Activated CD8-positive, alpha-beta T cell treated with anti-CD3 and anti-CD28 coated beads for 36 hours (primary cell): ENCODE results near the gene SLC26A8. TPM values are rescaled to one million over a fixed set of nuclear protein-coding genes. Genes with fewer than 3 reads are reported as not detected.

Source experiments
- ATAC-seq: fragments of 200-7000 bp; cut with Tn5 transposase; one replicate; pipeline ENCODE4 v1.10.0; 2021; ENCODE audit warnings: mild to moderate bottlenecking, moderate library complexity
- CTCF ChIA-PET: fragments of 350-600 bp; sonication (Branson Sonifier 250); formaldehyde crosslinking; loops from one replicate; lab custom pipeline; 2021; ENCODE audit warnings: antibody characterized with exemption; lab: Charles Lee
- POLR2A ChIA-PET: fragments of 350-600 bp; sonication (Branson Sonifier 250); formaldehyde crosslinking; loops from one replicate; lab custom pipeline; 2021; ENCODE audit warnings: antibody characterized with exemption; lab: Charles Lee
- DNase-seq: peaks from one replicate; pipeline ENCODE4 v3.0.0-alpha.2; 2020
- H3K27ac Mint-ChIP-seq: one replicate; pipeline ENCODE4 v1.8.0; 2021; ENCODE audit warnings: mild to moderate bottlenecking, mixed read lengths
- H3K27me3 Mint-ChIP-seq: one replicate; pipeline ENCODE4 v1.8.0; 2021; ENCODE audit warnings: mixed read lengths
- H3K36me3 Mint-ChIP-seq: one replicate; pipeline ENCODE4 v1.8.0; 2021; ENCODE audit warnings: low read depth, mixed read lengths
- H3K4me1 Mint-ChIP-seq: one replicate; pipeline ENCODE4 v1.8.0; 2021; ENCODE audit warnings: low read depth, mixed read lengths
- H3K4me3 Mint-ChIP-seq: one replicate; pipeline ENCODE4 v1.8.0; 2021; ENCODE audit warnings: mild to moderate bottlenecking, moderate library complexity, mixed read lengths
- H3K9me3 Mint-ChIP-seq: one replicate; pipeline ENCODE4 v1.8.0; 2021; ENCODE audit warnings: mixed read lengths
- intact Hi-C: fragments of 100-400 bp; cut with micrococcal nuclease; formaldehyde crosslinking; loops from one replicate; pipeline ENCODE4 v1.10.0; 2022
- total RNA-seq, 2 experiments: library from RNA; stranded (reverse); gene quantifications; one replicate each; pipeline ENCODE4 v1.2.3, GENCODE V29; 2021
- TF ChIP-seq, protein P1 (sequence below): fragments of 200-600 bp; IDR thresholded peaks from one replicate; pipeline ENCODE4 v1.8.0; 2022; ENCODE audit warnings: antibody characterized with exemption, mild to moderate bottlenecking

SLC26A8 gene
- total RNA-seq, 2 experiments from 2014 or later: not detected

DNA sequence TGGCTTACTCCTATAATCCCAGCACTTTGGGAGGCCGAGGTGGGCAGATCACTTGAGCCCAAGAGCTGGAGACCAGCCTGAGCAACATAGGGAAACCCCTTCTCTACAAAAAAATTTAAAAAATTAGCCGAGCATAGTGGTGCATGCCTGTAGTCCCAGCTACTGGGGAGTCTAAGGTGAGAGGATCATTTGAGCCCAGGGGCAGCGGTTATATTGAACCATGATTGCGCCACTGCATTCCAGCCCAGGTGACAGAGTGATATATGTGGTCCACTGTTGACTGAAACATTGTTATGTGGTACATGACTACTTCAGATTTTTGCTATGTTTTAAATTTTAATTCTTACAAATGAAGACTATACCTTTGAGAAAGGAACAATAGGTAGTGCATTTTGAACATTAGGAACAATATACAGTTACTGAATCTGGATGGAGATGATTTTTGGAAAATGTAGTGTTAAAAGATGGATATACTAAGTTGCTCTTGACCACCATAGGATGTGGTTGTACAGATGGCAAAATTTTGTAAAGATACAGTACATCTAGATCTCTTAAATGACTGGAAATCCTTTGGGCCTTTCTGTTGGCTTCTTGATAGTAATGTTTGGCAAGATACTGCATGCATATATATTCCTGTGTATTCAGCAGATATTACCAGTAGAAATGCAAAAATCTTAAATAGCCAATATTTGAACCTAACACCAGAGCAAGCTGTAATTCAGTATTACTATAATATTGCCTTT is 39.0 kb upstream of the SLC26A8 start:
- POLR2A ChIA-PET: no interaction called here
- CTCF ChIA-PET: no interaction called here
- TF ChIP-seq, protein P1, sequence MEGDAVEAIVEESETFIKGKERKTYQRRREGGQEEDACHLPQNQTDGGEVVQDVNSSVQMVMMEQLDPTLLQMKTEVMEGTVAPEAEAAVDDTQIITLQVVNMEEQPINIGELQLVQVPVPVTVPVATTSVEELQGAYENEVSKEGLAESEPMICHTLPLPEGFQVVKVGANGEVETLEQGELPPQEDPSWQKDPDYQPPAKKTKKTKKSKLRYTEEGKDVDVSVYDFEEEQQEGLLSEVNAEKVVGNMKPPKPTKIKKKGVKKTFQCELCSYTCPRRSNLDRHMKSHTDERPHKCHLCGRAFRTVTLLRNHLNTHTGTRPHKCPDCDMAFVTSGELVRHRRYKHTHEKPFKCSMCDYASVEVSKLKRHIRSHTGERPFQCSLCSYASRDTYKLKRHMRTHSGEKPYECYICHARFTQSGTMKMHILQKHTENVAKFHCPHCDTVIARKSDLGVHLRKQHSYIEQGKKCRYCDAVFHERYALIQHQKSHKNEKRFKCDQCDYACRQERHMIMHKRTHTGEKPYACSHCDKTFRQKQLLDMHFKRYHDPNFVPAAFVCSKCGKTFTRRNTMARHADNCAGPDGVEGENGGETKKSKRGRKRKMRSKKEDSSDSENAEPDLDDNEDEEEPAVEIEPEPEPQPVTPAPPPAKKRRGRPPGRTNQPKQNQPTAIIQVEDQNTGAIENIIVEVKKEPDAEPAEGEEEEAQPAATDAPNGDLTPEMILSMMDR: no peak

DNA sequence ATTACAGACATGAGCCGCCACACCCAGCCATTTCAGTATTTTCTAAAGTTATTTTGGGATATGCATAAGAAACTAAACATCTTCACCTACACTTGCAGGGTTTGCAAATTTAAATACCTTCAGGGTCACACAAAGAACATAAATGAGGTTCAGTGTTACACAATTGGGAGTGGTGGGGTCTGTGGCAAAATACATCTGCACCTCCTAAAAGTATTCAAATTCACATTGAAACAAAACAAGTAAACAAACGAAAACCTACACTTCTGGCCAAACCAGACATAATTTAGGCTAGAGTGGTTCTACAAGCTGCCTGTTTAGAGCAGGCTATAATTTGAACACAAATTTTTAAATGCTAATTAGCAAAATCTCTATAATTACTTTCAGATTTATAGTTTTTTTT is 37.8 kb upstream of the SLC26A8 start:
- Mint-ChIP-seq H3K27ac (no peak overlapping the region), H3K36me3 (peaks cover 30% of the 10 kb centered on the region), H3K4me3 (no peak overlapping the region), H3K4me1 (peaks cover 38% of the 10 kb centered on the region), H3K27me3 (no peaks in the 10 kb centered on the region), H3K9me3 (no peaks in the 10 kb centered on the region)
- intact Hi-C loops: no loop called here
- no peak for DNase-seq
- no peak for ATAC-seq
- CTCF ChIA-PET: interaction anchor here (1.6 kb wide), 1 partner anchor 33 kb away, joined by 5 read pairs; no protein-coding TSS in a partner anchor
- TF ChIP-seq, protein P1: no peak
- POLR2A ChIA-PET: no interaction called here

More for the DNA sequence above, 39.0 kb upstream of the SLC26A8 start:
- DNase-seq (no peak), ATAC-seq (no peak)
- Mint-ChIP-seq H3K27ac (no peak overlapping the region), H3K36me3 (peaks cover 30% of the 10 kb centered on the region), H3K9me3 (no peaks in the 10 kb centered on the region), H3K4me1 (peaks cover 43% of the 10 kb centered on the region), H3K4me3 (no peak overlapping the region), H3K27me3 (no peaks in the 10 kb centered on the region)
- intact Hi-C loops: no loop called here

DNA sequence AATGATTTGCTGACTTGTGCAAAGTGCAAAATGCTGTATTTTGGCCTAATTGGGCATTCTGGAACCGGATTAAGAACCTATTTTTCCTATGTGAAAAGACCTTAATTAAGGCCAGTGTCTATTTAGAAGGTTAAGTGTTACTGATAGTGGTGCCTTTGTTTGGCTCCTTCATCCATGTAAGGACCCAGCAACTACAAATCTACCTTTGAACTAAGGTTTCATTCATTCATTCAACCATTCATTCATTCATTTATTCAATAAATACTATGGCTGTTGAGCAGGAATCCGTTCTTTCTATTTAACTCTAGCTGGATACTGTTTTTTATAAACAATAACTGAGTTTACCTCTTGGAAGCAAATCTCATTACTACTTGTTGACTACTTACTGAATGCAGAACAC is 36.8 kb upstream of the SLC26A8 start:
- intact Hi-C loops: no loop called here
- Mint-ChIP-seq H3K9me3 (no peaks in the 10 kb centered on the region), H3K4me3 (no peak overlapping the region), H3K27me3 (no peaks in the 10 kb centered on the region), H3K4me1 (peaks cover 33% of the 10 kb centered on the region), H3K36me3 (peaks cover 30% of the 10 kb centered on the region), H3K27ac (no peak overlapping the region)
- ChIA-PET POLR2A (no interaction called here), CTCF (interaction anchor here (0.6 to 1.6 kb wide), 2 partner anchors 29 to 34 kb away, joined by 3 to 5 read pairs; no protein-coding TSS in a partner anchor)
- DNase-seq: no peak
- TF ChIP-seq, protein P1: no peak
- no peak for ATAC-seq

DNA sequence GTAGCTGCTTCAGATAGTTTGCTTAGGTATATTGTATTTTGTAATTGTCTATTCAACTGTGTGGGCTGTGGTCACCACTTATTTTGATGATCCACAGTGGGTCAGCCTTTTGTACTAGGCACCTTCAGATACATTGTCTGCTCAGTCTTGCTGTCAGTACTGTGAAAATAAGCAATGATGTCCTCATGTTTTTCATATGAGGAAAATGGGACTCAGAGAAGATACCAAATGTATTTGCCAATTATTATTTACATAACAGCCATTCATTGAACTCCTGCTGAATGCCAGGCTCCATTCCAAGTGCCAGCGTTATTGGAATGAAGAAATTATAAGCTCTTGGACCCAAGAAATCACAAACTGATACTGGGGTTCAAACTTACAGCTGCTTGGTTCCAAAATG is 31.7 kb upstream of the SLC26A8 start:
- TF ChIP-seq, protein P1: no peak
- Mint-ChIP-seq H3K4me1 (peaks cover 18% of the 10 kb centered on the region), H3K27me3 (no peaks in the 10 kb centered on the region), H3K9me3 (no peaks in the 10 kb centered on the region), H3K36me3 (peaks cover 22% of the 10 kb centered on the region), H3K4me3 (no peak overlapping the region), H3K27ac (no peak overlapping the region)
- ChIA-PET CTCF (interaction anchor here (1.7 kb wide), 1 partner anchor 11 kb away, joined by 5 read pairs; no protein-coding TSS in a partner anchor), POLR2A (interaction anchor here (0.6 to 0.7 kb wide), 2 partner anchors 9 to 36 kb away, joined by 3 read pairs; no protein-coding TSS in a partner anchor)
- no peak for ATAC-seq
- intact Hi-C loops: no loop called here
- DNase-seq: no peak

DNA sequence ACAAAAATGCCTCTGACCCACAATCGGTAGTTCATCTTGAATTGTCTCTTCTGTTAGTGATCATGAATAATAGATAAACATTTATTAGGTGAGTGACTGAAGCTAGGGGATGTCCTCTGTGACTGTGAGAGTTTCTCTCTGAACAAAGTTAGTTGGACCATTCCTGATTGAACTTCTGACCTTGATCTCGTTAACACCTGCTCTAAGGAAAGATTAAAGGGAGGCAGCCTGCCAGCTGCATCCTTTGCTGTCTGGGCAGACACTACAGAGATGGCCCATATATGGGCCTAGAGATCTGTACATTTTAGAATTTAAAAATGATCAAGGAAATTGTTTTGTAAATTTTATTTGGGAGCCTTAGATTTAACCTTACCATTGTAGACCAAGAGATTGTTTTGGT is 30.5 kb upstream of the SLC26A8 start:
- POLR2A ChIA-PET: no interaction called here
- TF ChIP-seq, protein P1: no peak
- Mint-ChIP-seq H3K36me3 (peaks cover 11% of the 10 kb centered on the region), H3K4me3 (no peak overlapping the region), H3K27ac (no peak overlapping the region), H3K9me3 (no peaks in the 10 kb centered on the region), H3K4me1 (peaks cover 18% of the 10 kb centered on the region), H3K27me3 (no peaks in the 10 kb centered on the region)
- CTCF ChIA-PET: interaction anchor here (0.6 kb wide), 1 partner anchor 85 kb away, joined by 3 read pairs; no protein-coding TSS in a partner anchor
- DNase-seq (no peak), ATAC-seq (no peak)
- intact Hi-C loops: no loop called here
